ENCODE measurements around the gene SS18L1.

SS18L1 gene

DNA sequence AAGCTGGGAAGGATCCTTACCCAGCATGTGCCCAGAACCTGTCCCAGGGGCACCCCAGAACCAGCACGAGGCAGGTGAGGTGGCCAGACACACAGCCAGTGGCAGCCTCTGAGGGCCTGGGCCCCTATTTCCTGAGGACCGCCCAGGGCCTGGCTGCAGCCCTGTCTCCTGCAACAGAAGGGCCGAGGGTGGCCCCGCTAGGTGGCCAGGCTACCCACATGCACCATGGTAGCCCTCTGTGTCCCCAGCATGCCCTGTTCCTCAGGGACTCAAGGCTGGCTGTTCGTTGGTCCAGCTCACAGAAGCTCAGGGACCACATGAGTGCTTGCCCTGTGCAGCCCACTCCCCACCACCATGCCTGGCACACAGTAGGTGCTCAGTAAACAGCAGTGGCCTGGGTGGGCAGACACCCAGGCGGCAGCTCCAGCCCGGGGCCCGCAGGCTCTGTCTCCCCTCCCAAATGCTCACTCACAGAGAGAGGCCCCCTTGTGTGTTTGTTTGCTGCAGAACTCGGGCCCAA, 68.3 kb downstream of the SS18L1 start:
- Histone ChIP-seq H4K20me1 (ENCODE audit: low read depth, low read length) (no peaks in the 10 kb centered on the region), H3K79me2 (ENCODE audit: insufficient read depth, low read length) (no peaks in the 10 kb centered on the region), H3K4me2 (ENCODE audit: low read depth, low read length, poor library complexity, severe bottlenecking) (no peak overlapping the region), H2AFZ (ENCODE audit: low read depth, low read length, severe bottlenecking) (no peak overlapping the region), H3K9ac (ENCODE audit: low read length) (no peak overlapping the region), H3K9me2 (replicated peaks; ENCODE audit: insufficient read depth, low read length) (no peaks in the 10 kb centered on the region), H3K27ac (ENCODE audit: low read depth, low read length) (no peak overlapping the region), H3K9me3 (ENCODE audit: insufficient read depth, low read length) (no peaks in the 10 kb centered on the region), H3F3A (ENCODE audit: insufficient read depth) (no peaks in the 10 kb centered on the region), H3K36me3 (ENCODE audit: low read length) (no peaks in the 10 kb centered on the region), H3K27me3 (ENCODE audit: low read length) (no peaks in the 10 kb centered on the region), H3K4me3 (ENCODE audit: insufficient read depth, low read length, poor library complexity, severe bottlenecking) (no peak overlapping the region)
- TF ChIP-seq, protein P1, sequence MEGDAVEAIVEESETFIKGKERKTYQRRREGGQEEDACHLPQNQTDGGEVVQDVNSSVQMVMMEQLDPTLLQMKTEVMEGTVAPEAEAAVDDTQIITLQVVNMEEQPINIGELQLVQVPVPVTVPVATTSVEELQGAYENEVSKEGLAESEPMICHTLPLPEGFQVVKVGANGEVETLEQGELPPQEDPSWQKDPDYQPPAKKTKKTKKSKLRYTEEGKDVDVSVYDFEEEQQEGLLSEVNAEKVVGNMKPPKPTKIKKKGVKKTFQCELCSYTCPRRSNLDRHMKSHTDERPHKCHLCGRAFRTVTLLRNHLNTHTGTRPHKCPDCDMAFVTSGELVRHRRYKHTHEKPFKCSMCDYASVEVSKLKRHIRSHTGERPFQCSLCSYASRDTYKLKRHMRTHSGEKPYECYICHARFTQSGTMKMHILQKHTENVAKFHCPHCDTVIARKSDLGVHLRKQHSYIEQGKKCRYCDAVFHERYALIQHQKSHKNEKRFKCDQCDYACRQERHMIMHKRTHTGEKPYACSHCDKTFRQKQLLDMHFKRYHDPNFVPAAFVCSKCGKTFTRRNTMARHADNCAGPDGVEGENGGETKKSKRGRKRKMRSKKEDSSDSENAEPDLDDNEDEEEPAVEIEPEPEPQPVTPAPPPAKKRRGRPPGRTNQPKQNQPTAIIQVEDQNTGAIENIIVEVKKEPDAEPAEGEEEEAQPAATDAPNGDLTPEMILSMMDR (IDR thresholded peaks at IDR 0.05; ENCODE audit: insufficient read depth, low read length, poor library complexity, severe bottlenecking), result no peak
- no peak for TF ChIP-seq EZH2phosphoT487 (conservative IDR thresholded peaks at IDR 0.05; ENCODE audit: low read length)

DNA sequence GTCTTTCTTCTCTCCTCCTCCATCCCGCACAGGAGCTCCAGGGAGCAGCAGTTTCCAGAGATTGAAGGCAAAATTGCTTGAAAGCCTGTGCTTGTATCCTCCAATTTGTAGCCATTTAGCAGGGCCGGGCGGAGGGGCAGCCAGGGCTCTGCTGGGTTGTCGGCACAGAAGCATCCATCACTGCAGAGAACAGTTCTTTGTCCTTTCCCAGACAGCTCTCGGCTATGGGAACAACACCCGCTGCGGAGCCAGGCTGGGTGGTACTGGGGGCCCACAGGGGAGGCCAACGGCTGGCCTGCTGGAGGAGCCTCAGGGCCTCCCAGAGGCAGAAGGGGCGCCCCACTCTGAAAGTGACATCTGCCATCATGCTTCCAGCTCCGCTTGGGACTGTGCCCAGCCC, 68.7 kb downstream of the SS18L1 start:
- H3K27ac ChIP-seq (ENCODE audit: low read depth, low read length), result no peak overlapping the region
- H3K4me3 ChIP-seq (ENCODE audit: insufficient read depth, low read length, poor library complexity, severe bottlenecking), result no peak overlapping the region
- no peak overlapping the region for H2AFZ ChIP-seq (ENCODE audit: low read depth, low read length, severe bottlenecking)
- H3K27me3 ChIP-seq (ENCODE audit: low read length), result no peaks in the 10 kb centered on the region
- no peak overlapping the region for H3K9ac ChIP-seq (ENCODE audit: low read length)
- no peaks in the 10 kb centered on the region for H3F3A ChIP-seq (ENCODE audit: insufficient read depth)
- H3K4me2 ChIP-seq (ENCODE audit: low read depth, low read length, poor library complexity, severe bottlenecking), result no peak overlapping the region
- no peaks in the 10 kb centered on the region for H3K79me2 ChIP-seq (ENCODE audit: insufficient read depth, low read length)
- no peaks in the 10 kb centered on the region for H4K20me1 ChIP-seq (ENCODE audit: low read depth, low read length)
- H3K9me2 ChIP-seq (replicated peaks; ENCODE audit: insufficient read depth, low read length), result no peaks in the 10 kb centered on the region
- TF ChIP-seq EZH2phosphoT487 (conservative IDR thresholded peaks at IDR 0.05; ENCODE audit: low read length), result no peak
- TF ChIP-seq, protein P1 (IDR thresholded peaks at IDR 0.05; ENCODE audit: insufficient read depth, low read length, poor library complexity, severe bottlenecking), result no peak
- no peaks in the 10 kb centered on the region for H3K36me3 ChIP-seq (ENCODE audit: low read length)
- no peaks in the 10 kb centered on the region for H3K9me3 ChIP-seq (ENCODE audit: insufficient read depth, low read length)

DNA sequence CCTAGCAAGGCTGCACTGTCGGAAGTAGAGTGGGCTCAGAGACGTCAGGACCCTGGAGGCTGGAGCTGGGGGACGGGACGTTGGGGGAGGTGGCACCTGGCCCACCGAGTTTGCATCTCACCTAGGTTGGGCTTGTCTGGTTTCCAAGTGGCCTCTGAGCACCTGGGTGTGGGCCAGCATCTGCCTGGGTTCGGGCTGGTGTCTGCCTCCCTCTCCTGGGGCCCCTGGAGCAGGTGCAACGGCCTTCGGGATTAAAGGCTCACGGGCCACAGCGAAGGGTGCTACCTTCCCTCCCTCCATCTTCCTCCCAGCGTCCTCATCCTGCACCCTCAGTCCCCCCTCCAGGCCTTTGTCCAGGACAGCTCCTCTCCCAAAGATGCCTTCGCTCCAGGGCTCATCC, 70.5 kb downstream of the SS18L1 start:
- Histone ChIP-seq H4K20me1 (ENCODE audit: low read depth, low read length) (no peaks in the 10 kb centered on the region), H3K9ac (ENCODE audit: low read length) (no peak overlapping the region), H3K27ac (ENCODE audit: low read depth, low read length) (no peak overlapping the region), H3K9me2 (replicated peaks; ENCODE audit: insufficient read depth, low read length) (no peaks in the 10 kb centered on the region), H3K9me3 (ENCODE audit: insufficient read depth, low read length) (no peaks in the 10 kb centered on the region), H3K79me2 (ENCODE audit: insufficient read depth, low read length) (no peaks in the 10 kb centered on the region), H3K36me3 (ENCODE audit: low read length) (no peaks in the 10 kb centered on the region), H2AFZ (ENCODE audit: low read depth, low read length, severe bottlenecking) (no peak overlapping the region), H3F3A (ENCODE audit: insufficient read depth) (no peaks in the 10 kb centered on the region), H3K4me2 (ENCODE audit: low read depth, low read length, poor library complexity, severe bottlenecking) (no peak overlapping the region), H3K27me3 (ENCODE audit: low read length) (no peaks in the 10 kb centered on the region), H3K4me3 (ENCODE audit: insufficient read depth, low read length, poor library complexity, severe bottlenecking) (no peak overlapping the region)
- TF ChIP-seq, protein P1 (IDR thresholded peaks at IDR 0.05; ENCODE audit: insufficient read depth, low read length, poor library complexity, severe bottlenecking), result no peak
- no peak for TF ChIP-seq EZH2phosphoT487 (conservative IDR thresholded peaks at IDR 0.05; ENCODE audit: low read length)

Data from SU-DHL-6 (cell line).